ENCODE data around the gene SIGLEC6. TPM values are rescaled to one million over a fixed set of nuclear protein-coding genes. Genes with fewer than 3 reads are reported as not detected.

SIGLEC6 gene
- total RNA-seq (under 1 TPM in 3 of 4 donors, not detected in 1; 0.25 to 0.37 (median 0.35) TPM), polyA plus RNA-seq (not detected)
- long read RNA-seq, donor 1, result 0 reads
- long read RNA-seq, donor 2, result 0 reads
- long read RNA-seq, donor 3, result 0 reads
- long read RNA-seq, donor 4, result 0 reads

DNA sequence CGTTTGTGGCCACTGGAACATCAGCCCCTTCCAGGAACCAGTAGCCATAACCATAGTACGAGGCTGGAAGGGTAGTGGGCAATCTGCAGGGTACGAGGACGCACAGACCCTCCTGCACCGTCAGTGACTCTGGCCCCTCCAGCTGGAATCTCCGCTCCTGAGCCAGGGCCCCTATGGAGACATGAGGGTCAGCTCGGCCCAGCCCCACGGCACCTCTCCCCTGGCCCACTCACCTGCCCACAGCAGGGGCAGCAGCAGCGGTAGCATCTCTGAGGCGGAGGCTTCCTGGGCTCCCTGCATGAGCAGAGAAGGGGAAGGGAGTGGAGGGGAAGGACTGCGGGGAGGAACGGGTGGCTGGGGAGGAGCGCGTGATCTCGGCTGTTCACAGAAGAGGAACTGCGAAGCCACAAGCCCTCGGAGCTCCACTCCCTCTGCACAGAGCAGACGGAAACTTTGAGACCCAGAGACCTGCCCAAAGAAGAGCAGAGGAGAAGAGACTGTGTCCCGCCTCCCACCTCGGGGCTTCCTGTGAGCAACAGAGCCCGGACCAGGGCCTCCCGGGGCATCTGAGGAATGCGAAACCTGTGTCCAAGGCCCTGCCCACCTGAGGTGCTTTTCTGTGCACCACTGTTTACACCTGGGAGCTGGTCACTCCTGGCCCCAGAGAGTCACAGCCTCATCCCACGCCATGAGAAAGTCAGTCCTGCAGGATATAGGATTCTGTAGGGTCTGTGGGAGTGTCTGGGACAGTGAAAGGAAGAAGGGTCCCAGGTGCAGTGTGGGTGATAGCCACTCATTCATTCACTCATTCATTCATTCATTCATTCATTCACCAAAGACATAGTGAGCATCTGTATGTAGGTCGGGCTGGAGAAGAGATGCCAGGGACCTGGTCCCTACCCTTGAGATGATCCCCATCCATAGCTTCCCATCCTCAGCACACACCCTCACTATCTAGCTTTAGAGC lies at the start of gene SIGLEC6:
SIGLEC6 (minus strand) TSS at position 322 of the 967 bp plus-strand sequence; CDS start at position 300, 22 bp downstream.
- 40% methylated on average over 25 of the region's 25 CpGs for WGBS
- no peaks in the 10 kb centered on the region for H3K9me3 ChIP-seq (ENCODE audit: control insufficient read depth, low read length)
- no peaks in the 10 kb centered on the region for H3K27me3 ChIP-seq (ENCODE audit: control insufficient read depth, insufficient read depth)
- intact Hi-C loops (cut with DNase I), result no loop called here
- no peak within 1 kb of the TSS for H3K27ac ChIP-seq (ENCODE audit: low read length)
- ATAC-seq (peak; percentile 47 to 75), DNase-seq (peak; percentile 41 to 77 (median 76))
- no peak within 1 kb of the TSS for H3K4me3 ChIP-seq (ENCODE audit: low read length)
- no peaks in the 10 kb centered on the region for H3K4me1 ChIP-seq (ENCODE audit: control insufficient read depth, insufficient read depth, low read length)

DNA sequence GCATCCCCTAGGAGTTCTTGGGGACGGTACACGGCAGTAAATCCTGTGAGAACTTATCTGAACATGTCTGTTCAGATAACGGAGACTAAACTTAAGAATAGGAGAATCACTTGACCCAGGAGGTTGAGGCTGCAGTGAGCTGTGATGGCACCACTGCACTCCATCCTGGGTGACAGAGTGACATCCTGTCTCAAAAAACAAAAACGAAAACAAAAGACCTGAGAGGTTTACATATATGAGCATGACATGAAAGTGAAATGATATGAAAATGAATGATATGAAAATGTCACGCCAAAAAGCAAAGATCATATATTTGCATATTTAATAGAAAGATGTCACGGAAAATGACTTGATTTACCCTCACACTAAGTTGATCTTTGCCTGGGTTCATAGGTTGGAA lies 45.4 kb upstream of the SIGLEC6 start:
- no peak overlapping the region for H3K4me3 ChIP-seq (ENCODE audit: low read length)
- ATAC-seq (no peak), DNase-seq (no peak)
- H3K9me3 ChIP-seq (ENCODE audit: control insufficient read depth, low read length), result no peaks in the 10 kb centered on the region
- intact Hi-C loops (cut with DNase I), result no loop called here
- no peaks in the 10 kb centered on the region for H3K27me3 ChIP-seq (ENCODE audit: control insufficient read depth, insufficient read depth)
- 84% methylated on average over 6 of the region's 6 CpGs for WGBS
- peaks cover 6% of the 10 kb centered on the region for H3K4me1 ChIP-seq (ENCODE audit: control insufficient read depth, insufficient read depth, low read length)
- H3K27ac ChIP-seq (ENCODE audit: low read length), result no peak overlapping the region

DNA sequence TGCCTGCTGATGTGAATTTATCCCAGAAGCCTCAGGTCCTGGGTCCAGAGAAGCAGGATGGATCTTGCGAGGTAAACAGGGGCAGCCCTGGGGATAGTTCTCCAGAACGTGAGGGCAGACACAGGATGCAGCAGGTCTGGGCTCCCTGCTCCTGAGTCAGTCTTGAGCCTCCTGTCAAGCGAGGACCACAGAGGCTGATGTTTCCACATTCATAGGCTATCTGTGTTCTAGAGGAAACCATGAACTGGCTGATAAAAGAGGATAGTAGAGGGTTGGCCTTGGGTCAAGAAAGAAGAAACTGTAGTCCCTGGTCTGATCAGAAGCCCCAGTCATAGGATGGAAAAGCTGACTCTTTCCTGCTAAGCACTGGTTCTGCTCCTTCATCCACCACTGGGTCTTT lies 41.9 kb upstream of the SIGLEC6 start:
- ATAC-seq, result no peak

DNA sequence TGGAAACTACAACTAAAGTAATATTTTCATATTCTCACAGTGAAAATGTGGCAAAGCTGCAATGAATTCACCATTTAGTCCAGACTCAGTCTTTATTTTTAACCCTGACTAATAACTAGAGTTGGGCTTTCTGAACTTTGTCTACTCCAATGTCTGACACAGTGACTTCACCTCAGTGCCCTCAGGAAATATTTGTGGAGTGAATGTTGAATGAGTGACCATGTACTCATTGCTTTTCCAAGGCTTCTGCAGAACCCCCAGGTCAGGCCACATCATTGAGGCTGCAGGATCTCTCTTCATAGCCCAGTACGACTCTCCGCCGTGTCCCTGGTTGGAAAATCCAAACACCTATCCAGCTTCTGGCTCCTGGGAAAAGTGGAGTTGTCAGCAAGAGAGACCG lies 41.4 kb upstream of the SIGLEC6 start:
- peaks cover 6% of the 10 kb centered on the region for H3K4me1 ChIP-seq (ENCODE audit: control insufficient read depth, insufficient read depth, low read length)
- H3K9me3 ChIP-seq (ENCODE audit: control insufficient read depth, low read length), result no peaks in the 10 kb centered on the region
- DNase-seq (no peak), ATAC-seq (no peak)
- no peak overlapping the region for H3K4me3 ChIP-seq (ENCODE audit: low read length)
- intact Hi-C loops (cut with DNase I), result no loop called here
- H3K27me3 ChIP-seq (ENCODE audit: control insufficient read depth, insufficient read depth), result no peaks in the 10 kb centered on the region
- no peak overlapping the region for H3K27ac ChIP-seq (ENCODE audit: low read length)
- 97% methylated on average over 4 of the region's 4 CpGs for WGBS

More for the DNA sequence above, 41.9 kb upstream of the SIGLEC6 start:
- no peak overlapping the region for H3K4me3 ChIP-seq (ENCODE audit: low read length)
- peaks cover 6% of the 10 kb centered on the region for H3K4me1 ChIP-seq (ENCODE audit: control insufficient read depth, insufficient read depth, low read length)
- H3K27ac ChIP-seq (ENCODE audit: low read length), result no peak overlapping the region
- H3K27me3 ChIP-seq (ENCODE audit: control insufficient read depth, insufficient read depth), result no peaks in the 10 kb centered on the region
- 93% methylated on average over 3 of the region's 3 CpGs for WGBS
- no peak for DNase-seq
- no peaks in the 10 kb centered on the region for H3K9me3 ChIP-seq (ENCODE audit: control insufficient read depth, low read length)
- intact Hi-C loops (cut with DNase I), result no loop called here

DNA sequence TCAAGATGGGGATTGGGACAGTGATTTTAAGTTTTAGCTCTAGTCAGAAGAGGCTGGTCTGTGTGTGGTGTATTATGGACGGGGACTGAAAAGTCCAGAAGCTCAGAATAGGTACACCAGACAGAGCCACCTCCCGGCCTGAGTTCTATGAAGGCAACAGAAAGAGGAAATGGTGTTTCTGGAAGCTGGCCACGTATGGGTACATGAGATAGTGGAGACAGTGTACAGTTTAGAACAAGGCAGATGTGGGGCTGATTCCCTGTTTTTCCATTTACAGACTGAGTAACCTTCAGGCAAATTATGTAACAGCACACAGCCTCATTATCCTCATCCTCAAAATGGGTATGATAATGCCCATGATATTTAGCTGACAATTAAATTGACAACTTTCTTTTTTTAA lies 40.9 kb upstream of the SIGLEC6 start:
- 60% methylated on average over 3 of the region's 3 CpGs for WGBS
- intact Hi-C loops (cut with DNase I), result no loop called here
- H3K4me3 ChIP-seq (ENCODE audit: low read length), result no peak overlapping the region

GRCh38 chr19:51571599-51571998 lies 40.1 kb upstream of the SIGLEC6 start:
- Histone ChIP-seq H3K9me3 (ENCODE audit: control insufficient read depth, low read length) (no peaks in the 10 kb centered on the region), H3K4me1 (ENCODE audit: control insufficient read depth, insufficient read depth, low read length) (peaks cover 6% of the 10 kb centered on the region), H3K27ac (ENCODE audit: low read length) (no peak overlapping the region), H3K27me3 (ENCODE audit: control insufficient read depth, insufficient read depth) (no peaks in the 10 kb centered on the region), H3K4me3 (ENCODE audit: low read length) (peak overlapping the region; percentile 90)
- ATAC-seq (peak; percentile 14 to 24), DNase-seq (no peak)
- WGBS, result 6% methylated on average over 8 of the region's 8 CpGs
- intact Hi-C loops (cut with DNase I), result no loop called here

More for the DNA sequence above, 40.9 kb upstream of the SIGLEC6 start:
- no peaks in the 10 kb centered on the region for H3K9me3 ChIP-seq (ENCODE audit: control insufficient read depth, low read length)
- no peak for DNase-seq
- no peak for ATAC-seq
- H3K27ac ChIP-seq (ENCODE audit: low read length), result no peak overlapping the region
- no peaks in the 10 kb centered on the region for H3K27me3 ChIP-seq (ENCODE audit: control insufficient read depth, insufficient read depth)
- peaks cover 6% of the 10 kb centered on the region for H3K4me1 ChIP-seq (ENCODE audit: control insufficient read depth, insufficient read depth, low read length)

GRCh38 chr19:51570962-51571575 lies 39.6 kb upstream of the SIGLEC6 start, which contains the start of gene ZNF175:
Gene ZNF175, plus strand, starts transcription at chr19:51571283. Its CDS starts 2,047 bp downstream, at chr19:51573330.
- WGBS, result under 1% methylated on average over 30 of the region's 30 CpGs
- Histone ChIP-seq H3K9me3 (ENCODE audit: control insufficient read depth, low read length) (no peaks in the 10 kb centered on the region), H3K4me1 (ENCODE audit: control insufficient read depth, insufficient read depth, low read length) (peaks cover 6% of the 10 kb centered on the region), H3K27ac (ENCODE audit: low read length) (peak within 1 kb of the TSS; percentile 52), H3K4me3 (ENCODE audit: low read length) (peak within 1 kb of the TSS; percentile 90), H3K27me3 (ENCODE audit: control insufficient read depth, insufficient read depth) (no peaks in the 10 kb centered on the region)
- DNase-seq, result peak; percentile 96 to 97 (median 96)
- peak; percentile 99 for ATAC-seq
- intact Hi-C loops (cut with DNase I), result no loop called here

DNA sequence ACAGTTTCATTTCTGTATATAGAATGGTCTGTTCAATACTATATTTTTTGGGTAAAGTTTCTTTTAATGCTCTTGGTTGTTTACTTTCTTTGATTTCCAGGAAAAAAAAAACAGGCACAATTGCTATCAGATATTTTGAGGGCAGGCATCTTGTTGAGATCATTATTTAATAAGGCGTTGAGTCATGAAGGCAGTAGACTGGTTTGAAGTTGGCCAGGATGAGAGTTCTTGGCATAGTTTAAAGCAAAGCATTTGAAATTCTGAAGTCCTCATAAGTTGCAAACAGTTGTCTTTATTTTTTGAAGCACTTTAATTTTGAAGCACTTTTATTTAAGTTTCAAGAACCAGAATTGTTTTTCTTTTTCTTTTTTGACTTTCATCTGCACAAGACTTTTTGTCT lies 37.0 kb upstream of the SIGLEC6 start:
- H3K4me1 ChIP-seq (ENCODE audit: control insufficient read depth, insufficient read depth, low read length), result peaks cover 6% of the 10 kb centered on the region
- WGBS, result 88% methylated on average over 1 of the region's 1 CpG
- no peak overlapping the region for H3K4me3 ChIP-seq (ENCODE audit: low read length)
- intact Hi-C loops (cut with DNase I), result no loop called here
- H3K27me3 ChIP-seq (ENCODE audit: control insufficient read depth, insufficient read depth), result peaks cover 4% of the 10 kb centered on the region
- H3K27ac ChIP-seq (ENCODE audit: low read length), result no peak overlapping the region
- ATAC-seq (no peak), DNase-seq (no peak)
- H3K9me3 ChIP-seq (ENCODE audit: control insufficient read depth, low read length), result no peaks in the 10 kb centered on the region

GRCh38 chr19:51567583-51567982 lies 36.1 kb upstream of the SIGLEC6 start:
- WGBS, result 75% methylated on average over 4 of the region's 4 CpGs

DNA sequence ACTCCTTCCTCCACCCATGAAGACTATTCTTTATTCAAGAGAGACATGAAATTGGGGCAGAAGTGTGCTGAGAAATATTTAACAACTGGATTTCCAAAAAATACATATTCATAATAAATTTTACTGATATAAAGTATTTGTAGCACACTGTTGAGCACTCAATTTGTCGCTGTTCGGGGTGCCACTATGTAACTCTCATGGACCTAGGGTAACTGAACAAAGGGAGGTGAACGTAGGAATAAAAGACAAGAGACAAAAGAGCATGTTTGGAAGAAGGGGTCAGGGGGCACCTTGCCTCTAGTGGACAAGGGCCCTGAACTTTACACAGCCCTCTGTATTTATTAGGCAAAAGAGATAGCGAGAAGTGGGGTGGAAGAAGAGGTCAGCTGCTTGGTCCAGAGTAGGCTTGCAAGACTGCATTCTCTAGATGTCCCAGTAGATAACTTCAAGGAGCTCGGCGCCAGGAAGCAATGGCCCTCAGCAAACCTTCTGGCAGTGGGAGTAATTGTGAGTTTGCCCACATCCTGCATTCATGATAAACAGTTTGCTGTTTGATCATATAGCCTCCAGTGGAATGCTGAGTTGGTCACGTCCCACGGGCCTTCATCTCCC lies 35.1 kb upstream of the SIGLEC6 start:
- WGBS, result 59% methylated on average over 8 of the region's 8 CpGs
- DNase-seq (no peak), ATAC-seq (no peak)
- peaks cover 4% of the 10 kb centered on the region for H3K27me3 ChIP-seq (ENCODE audit: control insufficient read depth, insufficient read depth)
- no peak overlapping the region for H3K27ac ChIP-seq (ENCODE audit: low read length)
- no peaks in the 10 kb centered on the region for H3K4me1 ChIP-seq (ENCODE audit: control insufficient read depth, insufficient read depth, low read length)
- no peaks in the 10 kb centered on the region for H3K9me3 ChIP-seq (ENCODE audit: control insufficient read depth, low read length)
- intact Hi-C loops (cut with DNase I), result no loop called here
- H3K4me3 ChIP-seq (ENCODE audit: low read length), result no peak overlapping the region

More at GRCh38 chr19:51567583-51567982, 36.1 kb upstream of the SIGLEC6 start:
- Histone ChIP-seq H3K27ac (ENCODE audit: low read length) (no peak overlapping the region), H3K27me3 (ENCODE audit: control insufficient read depth, insufficient read depth) (peaks cover 4% of the 10 kb centered on the region), H3K4me3 (ENCODE audit: low read length) (no peak overlapping the region), H3K9me3 (ENCODE audit: control insufficient read depth, low read length) (no peaks in the 10 kb centered on the region), H3K4me1 (ENCODE audit: control insufficient read depth, insufficient read depth, low read length) (peaks cover 4% of the 10 kb centered on the region)
- intact Hi-C loops (cut with DNase I), result no loop called here
- ATAC-seq (no peak), DNase-seq (no peak)
